HG03469 (cell line): Measurements from ENCODE around the gene OTUD7B.
"Not testable (repeated sequence)": the region's sequence is repeated elsewhere in the genome, so short reads cannot be mapped to it uniquely, and the experiment has no call there.

Source experiments
- ATAC-seq: cut with Tn5 transposase; IDR thresholded peaks from one replicate; pipeline ENCODE4 v1.9.1; 2021; ENCODE audit warnings: mild to moderate bottlenecking, moderate library complexity, moderate number of reproducible peaks; ENCODE audit not compliant: unreplicated experiment

Gene OTUD7B

GRCh38 chr1:150010393-150011115 lies at the start of gene OTUD7B:
Gene OTUD7B, minus strand, starts transcription at chr1:150010726. Its CDS starts 33,216 bp downstream, at chr1:149977510.
- no peak for ATAC-seq

GRCh38 chr1:150060260-150060659 lies 49.7 kb upstream of the OTUD7B start:
- ATAC-seq: no peak

- no peak for ATAC-seq
Measured at GRCh38 chr1:150056407-150056806, 45.9 kb upstream of the OTUD7B start.

- not testable (repeated sequence) for ATAC-seq
Measured at GRCh38 chr1:150055507-150055906, 45.0 kb upstream of the OTUD7B start.

- ATAC-seq: no peak
Measured at GRCh38 chr1:150053926-150054325, 43.4 kb upstream of the OTUD7B start.

- not testable (repeated sequence) for ATAC-seq
Measured at GRCh38 chr1:150051905-150052412, 41.4 kb upstream of the OTUD7B start.

- ATAC-seq: no peak
Measured at GRCh38 chr1:150051089-150051373, 40.5 kb upstream of the OTUD7B start.

GRCh38 chr1:150049926-150050325 lies 39.4 kb upstream of the OTUD7B start:
- no peak for ATAC-seq

- ATAC-seq: no peak
Measured at GRCh38 chr1:150034336-150034735, 23.8 kb upstream of the OTUD7B start.

GRCh38 chr1:150028322-150028721 lies 17.8 kb upstream of the OTUD7B start:
- ATAC-seq: no peak

- no peak for ATAC-seq
Measured at GRCh38 chr1:150024156-150024555, 13.6 kb upstream of the OTUD7B start.

GRCh38 chr1:150022357-150022756 lies 11.8 kb upstream of the OTUD7B start:
- no peak for ATAC-seq

- no peak for ATAC-seq
Measured at GRCh38 chr1:150021191-150021694, 10.7 kb upstream of the OTUD7B start.

GRCh38 chr1:150020711-150021110 lies 10.2 kb upstream of the OTUD7B start:
- no peak for ATAC-seq

GRCh38 chr1:150018165-150018564 lies 7.6 kb upstream of the OTUD7B start:
- no peak for ATAC-seq

- ATAC-seq: no peak
Measured at GRCh38 chr1:150017206-150017750, 6.8 kb upstream of the OTUD7B start.

- no peak for ATAC-seq
Measured at GRCh38 chr1:150015651-150016131, 5.2 kb upstream of the OTUD7B start.

GRCh38 chr1:150012611-150013010 lies 2.1 kb upstream of the OTUD7B start:
- ATAC-seq: no peak

- no peak for ATAC-seq
Measured at GRCh38 chr1:150009604-150010392, 728 bp downstream of the OTUD7B start.

- ATAC-seq: no peak
Measured at GRCh38 chr1:150008699-150009098, 1.8 kb downstream of the OTUD7B start.

- no peak for ATAC-seq
Measured at GRCh38 chr1:150006881-150007421, 3.6 kb downstream of the OTUD7B start.
